T-helper 9 cell (primary cell): Measurements from ENCODE around the gene PTCH2.
"Not testable (repeated sequence)": the region's sequence is repeated elsewhere in the genome, so short reads cannot be mapped to it uniquely, and the experiment has no call there.

Source experiments
- DNase-seq: peaks from one replicate; pipeline ENCODE4 v3.0.0-alpha.2; 2020
- total RNA-seq, 2 donors: gene quantifications; one replicate each; lab custom pipeline; 2026; lab: John Stamatoyannopoulos, UW

Gene PTCH2
- total RNA-seq, result 0.56 to 4.3 reads per million in 2 donors

- DNase-seq, result no peak
These were observed at the start of gene PTCH2 for GRCh38 chr1:44842862-44843655. Gene PTCH2, minus strand, starts transcription at chr1:44843253. Its CDS starts 321 bp downstream, at chr1:44842932.

- no peak for DNase-seq
These were observed 47.0 kb upstream of the PTCH2 start for GRCh38 chr1:44890007-44890406.

GRCh38 chr1:44885406-44885805, 42.4 kb upstream of the PTCH2 start:
- no peak for DNase-seq

GRCh38 chr1:44884746-44885145, 41.7 kb upstream of the PTCH2 start:
- no peak for DNase-seq

GRCh38 chr1:44881011-44881632, 38.1 kb upstream of the PTCH2 start:
- no peak for DNase-seq

- DNase-seq, result no peak
These were observed 31.1 kb upstream of the PTCH2 start for GRCh38 chr1:44874155-44874554.

GRCh38 chr1:44870096-44870495, 27.0 kb upstream of the PTCH2 start:
- DNase-seq, result no peak

- no peak for DNase-seq
These were observed 24.7 kb upstream of the PTCH2 start for GRCh38 chr1:44867801-44868200.

- no peak for DNase-seq
These were observed 19.9 kb upstream of the PTCH2 start for GRCh38 chr1:44862829-44863401.

GRCh38 chr1:44860891-44861425, 17.9 kb upstream of the PTCH2 start:
- no peak for DNase-seq

GRCh38 chr1:44860331-44860730, 17.3 kb upstream of the PTCH2 start:
- DNase-seq, result no peak

- DNase-seq, result no peak
These were observed 14.4 kb upstream of the PTCH2 start for GRCh38 chr1:44857446-44857845.

- no peak for DNase-seq
These were observed 12.7 kb upstream of the PTCH2 start for GRCh38 chr1:44855742-44856141.

- DNase-seq, result no peak
These were observed 11.9 kb upstream of the PTCH2 start for GRCh38 chr1:44854970-44855369.

GRCh38 chr1:44853201-44853600, 10.1 kb upstream of the PTCH2 start:
- DNase-seq, result no peak

GRCh38 chr1:44851308-44851707, 8.3 kb upstream of the PTCH2 start:
- DNase-seq, result no peak

GRCh38 chr1:44849575-44850132, 6.6 kb upstream of the PTCH2 start:
- no peak for DNase-seq

GRCh38 chr1:44848456-44849181, 5.6 kb upstream of the PTCH2 start:
- no peak for DNase-seq

GRCh38 chr1:44847845-44848244, 4.8 kb upstream of the PTCH2 start:
- no peak for DNase-seq

- DNase-seq, result no peak
These were observed 3.9 kb upstream of the PTCH2 start for GRCh38 chr1:44846985-44847384.

GRCh38 chr1:44842486-44842861, 579 bp downstream of the PTCH2 start:
- no peak for DNase-seq

- DNase-seq, result no peak
These were observed 3.5 kb downstream of the PTCH2 start for GRCh38 chr1:44839576-44839975.

- not testable (repeated sequence) for DNase-seq
These were observed 4.8 kb downstream of the PTCH2 start for GRCh38 chr1:44838294-44838693.
